HG03175 (cell line): ENCODE measurements around the gene RIMKLA.

Experiments used
- ATAC-seq: cut with Tn5 transposase; IDR thresholded peaks from one replicate; pipeline ENCODE4 v1.9.1; 2021; ENCODE audit warnings: mild to moderate bottlenecking, moderate library complexity; ENCODE audit not compliant: unreplicated experiment

RIMKLA gene, protein sequence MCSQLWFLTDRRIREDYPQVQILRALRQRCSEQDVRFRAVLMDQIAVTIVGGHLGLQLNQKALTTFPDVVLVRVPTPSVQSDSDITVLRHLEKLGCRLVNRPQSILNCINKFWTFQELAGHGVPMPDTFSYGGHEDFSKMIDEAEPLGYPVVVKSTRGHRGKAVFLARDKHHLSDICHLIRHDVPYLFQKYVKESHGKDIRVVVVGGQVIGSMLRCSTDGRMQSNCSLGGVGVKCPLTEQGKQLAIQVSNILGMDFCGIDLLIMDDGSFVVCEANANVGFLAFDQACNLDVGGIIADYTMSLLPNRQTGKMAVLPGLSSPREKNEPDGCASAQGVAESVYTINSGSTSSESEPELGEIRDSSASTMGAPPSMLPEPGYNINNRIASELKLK

GRCh38 chr1:42380586-42381279, at the start of gene RIMKLA:
Gene RIMKLA, plus strand, starts transcription at chr1:42380792. Its CDS starts 143 bp downstream, at chr1:42380935.
- peak; percentile 81 for ATAC-seq

DNA sequence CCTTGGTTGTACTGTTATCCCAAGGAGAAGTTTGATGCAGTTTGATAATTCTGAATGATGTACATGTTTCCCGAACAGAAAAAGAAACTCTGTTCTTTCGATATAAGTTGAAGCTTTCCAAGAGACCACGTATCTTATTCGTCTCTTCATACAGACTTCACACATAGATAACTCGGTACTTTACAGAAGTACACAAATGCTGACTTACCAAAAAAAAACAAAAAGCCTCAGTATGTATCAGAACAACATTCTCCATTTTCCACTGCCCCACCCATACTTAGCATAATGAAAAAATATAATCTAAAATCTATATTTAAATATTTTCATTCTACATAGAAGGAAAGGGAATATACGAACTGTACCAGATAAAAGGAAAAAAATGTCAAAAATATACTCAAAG, 47.7 kb upstream of the RIMKLA start:
- no peak for ATAC-seq

DNA sequence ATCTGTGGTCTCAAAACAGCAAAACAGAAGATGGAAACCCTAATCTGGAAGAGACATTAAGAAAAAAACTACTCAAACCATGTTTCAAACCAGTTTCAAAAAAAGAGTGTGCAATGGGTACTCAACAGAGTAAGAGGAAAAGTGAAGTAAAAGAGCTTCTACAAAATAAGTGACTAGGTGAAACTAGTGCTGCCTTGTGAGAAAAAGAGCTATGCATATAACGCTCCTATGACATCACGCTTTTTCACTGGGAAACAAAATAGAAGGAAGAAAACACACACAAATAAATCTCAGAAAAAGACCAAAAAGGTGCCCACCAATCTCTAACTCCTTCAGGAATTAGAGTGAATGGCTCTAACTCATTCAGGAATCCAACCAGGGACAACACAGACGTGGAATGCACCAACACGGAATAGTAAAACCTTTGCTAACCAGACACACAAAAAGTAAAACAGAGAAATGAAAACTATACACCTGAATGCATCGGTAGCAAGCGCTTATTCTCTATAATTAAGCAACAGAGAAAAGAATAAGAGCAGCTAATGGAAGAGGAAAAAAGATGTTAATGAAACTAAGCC, 46.8 kb upstream of the RIMKLA start:
- ATAC-seq: no peak

DNA sequence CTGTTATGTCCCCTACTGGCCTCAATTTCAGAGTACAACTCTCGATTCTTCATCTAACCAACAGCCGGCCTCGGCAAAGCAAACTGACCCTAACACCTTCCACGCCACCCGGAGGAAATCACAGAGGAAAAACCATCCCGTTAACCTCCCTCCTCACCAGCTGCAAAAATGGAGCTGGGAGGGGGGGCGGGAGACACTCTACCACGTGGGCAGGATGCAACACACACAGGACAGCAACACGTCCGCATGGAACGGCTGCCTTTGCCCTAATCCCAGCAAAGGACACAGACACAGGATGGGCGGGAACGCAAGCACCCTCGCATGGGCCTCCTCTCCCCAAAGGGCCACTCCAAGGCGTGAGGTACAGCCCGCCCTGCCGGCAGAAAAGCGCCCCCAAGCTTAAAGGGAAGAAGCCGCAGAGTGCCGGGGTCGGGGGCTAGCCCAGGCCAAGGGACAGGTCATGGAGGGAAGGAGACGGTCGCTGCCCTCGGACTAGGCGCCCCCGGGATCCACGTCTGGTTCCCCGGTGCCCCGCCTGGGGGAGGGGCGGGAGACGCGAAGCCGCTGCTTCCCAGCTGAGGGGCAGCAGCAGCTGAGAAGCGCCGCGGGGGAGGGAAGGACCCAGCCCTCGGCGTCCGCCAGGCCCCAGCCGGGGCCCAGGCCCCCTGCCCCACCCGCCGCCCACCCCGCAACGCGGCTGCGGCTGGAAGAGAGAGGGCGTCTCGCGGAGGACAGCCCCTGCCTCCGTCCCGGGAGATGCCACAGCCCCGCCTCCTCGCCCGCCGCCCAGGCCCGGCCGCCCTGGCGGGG, 46.1 kb upstream of the RIMKLA start:
- peak; percentile 56 for ATAC-seq

GRCh38 chr1:42335050-42335808, 45.4 kb upstream of the RIMKLA start, which contains the start of gene FOXJ3:
Gene FOXJ3, minus strand, starts transcription at chr1:42335235. Its CDS starts 24,142 bp downstream, at chr1:42311093.
- peak; percentile 83 for ATAC-seq

GRCh38 chr1:42335809-42336518, 44.6 kb upstream of the RIMKLA start:
- no peak for ATAC-seq

DNA sequence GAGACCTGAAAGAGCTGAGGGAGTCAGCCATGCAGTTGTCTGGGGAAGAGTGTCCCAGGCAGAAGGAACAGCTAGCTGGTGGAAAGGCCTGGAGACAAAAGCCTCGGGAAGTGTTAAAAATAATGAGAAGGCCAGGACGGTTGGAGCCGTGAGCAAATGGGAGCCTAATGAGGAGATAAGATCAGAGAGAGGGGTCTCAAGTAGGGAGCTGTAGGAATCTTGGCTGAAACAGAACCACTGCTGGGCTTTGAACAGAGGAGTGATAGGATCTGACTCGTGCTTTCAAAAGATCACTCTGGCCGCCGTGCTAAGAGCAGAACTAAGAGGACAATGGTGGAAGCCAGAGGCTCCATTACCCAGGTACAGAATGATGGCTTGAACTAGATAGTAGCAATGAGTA, 43.6 kb upstream of the RIMKLA start:
- ATAC-seq: no peak

DNA sequence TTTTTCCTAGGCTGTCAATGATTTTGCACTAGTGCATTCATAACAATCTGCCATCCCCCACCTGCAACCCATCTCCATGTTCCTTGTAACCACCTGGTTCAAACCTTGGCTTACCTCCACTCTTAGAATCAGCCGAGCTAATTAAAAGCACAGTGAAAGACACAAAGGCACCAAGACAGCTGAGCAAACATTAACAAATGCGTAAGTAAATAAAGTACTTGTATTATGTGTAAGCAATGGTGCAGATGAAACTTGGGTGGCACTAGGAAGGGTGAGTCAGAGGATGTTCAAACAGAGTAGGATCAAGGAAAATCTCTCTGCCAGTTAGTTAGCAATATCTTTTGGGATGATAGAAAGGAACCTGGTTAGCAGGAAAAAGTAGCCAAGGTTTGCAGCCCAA, 40.5 kb upstream of the RIMKLA start:
- ATAC-seq: no peak

GRCh38 chr1:42340901-42341300, 39.7 kb upstream of the RIMKLA start:
- ATAC-seq: no peak

DNA sequence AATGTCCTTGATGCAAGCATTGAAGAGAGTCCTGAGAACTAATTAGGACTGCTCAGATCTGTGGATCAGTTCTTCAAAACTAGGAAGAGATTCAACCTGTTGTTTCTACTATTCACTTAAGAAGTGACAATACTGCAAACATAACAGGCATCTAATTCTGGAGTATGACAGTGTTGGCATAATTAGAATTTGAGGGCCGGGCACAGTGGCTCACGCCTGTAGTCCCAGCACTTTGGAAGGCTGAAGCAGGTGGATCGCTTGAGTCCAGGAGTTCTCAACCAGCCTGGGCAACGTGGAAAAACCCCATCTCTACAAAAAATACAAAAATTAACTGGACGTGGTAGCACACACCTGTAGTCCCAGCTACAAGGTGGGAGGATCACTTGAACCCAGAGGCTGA, 37.5 kb upstream of the RIMKLA start:
- no peak for ATAC-seq

DNA sequence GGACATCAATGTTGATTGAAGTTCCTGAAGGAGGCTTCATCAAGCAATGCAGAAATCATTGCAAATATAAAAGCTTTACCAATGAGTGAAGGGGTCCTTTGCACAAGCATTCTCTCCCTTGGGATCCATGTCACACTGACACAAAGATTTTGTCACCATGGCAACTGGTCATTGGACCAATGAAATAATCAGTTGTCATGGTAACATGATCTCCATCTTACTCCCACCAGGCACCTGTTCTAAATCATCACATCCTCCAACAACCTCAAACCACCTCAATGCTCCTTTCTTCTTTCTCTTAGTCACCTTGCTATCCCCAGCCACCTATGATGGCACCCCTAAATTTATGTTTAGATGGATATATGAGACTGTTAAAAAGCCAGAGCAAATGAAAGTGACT, 32.1 kb upstream of the RIMKLA start:
- no peak for ATAC-seq

DNA sequence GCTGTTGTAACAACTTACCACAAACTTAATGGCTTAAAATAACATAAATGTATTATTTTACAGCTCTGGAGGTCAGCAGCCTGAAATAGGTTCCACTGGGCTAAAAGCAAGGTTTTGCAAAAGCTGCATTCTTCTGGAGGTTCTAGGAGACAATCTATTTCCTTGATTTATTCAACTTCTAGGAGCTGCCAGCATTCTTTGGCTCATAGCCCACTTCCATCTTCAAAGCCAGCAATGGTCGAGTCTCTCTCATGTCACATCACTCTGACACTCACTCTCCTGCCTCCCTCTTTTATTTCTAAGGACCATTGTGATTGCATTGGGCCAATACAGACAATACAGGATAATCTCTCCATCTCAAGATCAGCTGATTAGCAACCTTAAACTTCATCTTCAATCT, 30.5 kb upstream of the RIMKLA start:
- ATAC-seq: no peak

DNA sequence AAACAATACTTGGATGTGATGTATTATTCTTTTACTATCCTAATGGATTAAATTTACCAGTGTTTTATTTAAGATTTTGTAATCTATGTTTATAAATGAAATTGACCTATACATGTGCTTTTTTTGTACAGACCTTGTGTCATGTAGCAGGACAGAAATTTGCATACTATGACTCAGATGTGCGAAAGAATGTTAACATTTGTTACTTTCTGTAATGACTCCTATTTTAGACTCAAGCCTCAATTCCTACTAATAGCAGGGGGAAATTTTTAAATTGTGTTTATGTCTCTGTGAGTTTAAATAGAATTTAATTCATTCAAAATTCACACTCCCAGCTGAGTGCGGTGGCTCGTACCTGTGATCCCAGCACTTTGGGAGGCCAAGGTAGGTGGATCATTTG, 21.8 kb upstream of the RIMKLA start:
- ATAC-seq: no peak

GRCh38 chr1:42359466-42359865, 21.1 kb upstream of the RIMKLA start:
- ATAC-seq: no peak

DNA sequence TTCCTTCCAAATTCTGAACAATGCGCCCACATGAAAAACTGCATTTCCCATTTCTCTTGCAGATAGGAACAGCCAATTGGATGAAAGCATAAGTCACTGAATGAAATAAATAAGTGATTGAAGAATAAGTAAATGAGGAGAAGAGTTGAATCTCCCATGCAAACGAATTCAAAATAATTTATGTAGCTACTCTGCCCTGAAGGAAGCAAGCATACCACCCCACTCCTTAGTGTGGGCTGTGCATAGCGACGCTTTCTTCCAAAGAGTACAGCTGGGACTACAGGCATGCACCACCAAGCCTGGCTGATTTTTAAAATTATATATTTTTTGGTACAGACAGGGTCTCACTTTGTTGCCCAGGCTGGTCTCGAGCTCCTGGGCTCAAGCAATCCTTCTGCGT, 16.5 kb upstream of the RIMKLA start:
- ATAC-seq: no peak

- ATAC-seq: no peak
Measured at GRCh38 chr1:42364542-42364941, 16.1 kb upstream of the RIMKLA start.

DNA sequence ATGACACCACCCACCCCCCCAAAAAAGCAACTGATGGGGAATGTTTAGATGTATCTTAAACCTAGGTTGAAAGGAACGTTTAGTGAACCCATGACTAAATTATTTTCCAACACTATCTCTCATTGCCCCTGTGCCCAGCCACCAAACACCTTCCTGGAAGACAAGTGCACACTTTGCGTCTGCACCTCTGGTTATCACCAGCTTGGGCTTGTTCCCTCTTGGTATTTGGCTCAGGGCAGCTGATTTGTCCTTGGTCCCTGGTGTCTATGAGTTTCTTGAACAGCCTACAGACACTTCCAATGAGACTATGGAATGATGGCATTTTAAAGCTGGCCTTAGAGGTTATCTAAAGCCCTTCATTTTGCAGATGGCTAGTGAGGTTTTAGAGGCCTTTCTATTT, 15.5 kb upstream of the RIMKLA start:
- ATAC-seq: no peak

GRCh38 chr1:42368096-42368795, 12.3 kb upstream of the RIMKLA start:
- no peak for ATAC-seq

DNA sequence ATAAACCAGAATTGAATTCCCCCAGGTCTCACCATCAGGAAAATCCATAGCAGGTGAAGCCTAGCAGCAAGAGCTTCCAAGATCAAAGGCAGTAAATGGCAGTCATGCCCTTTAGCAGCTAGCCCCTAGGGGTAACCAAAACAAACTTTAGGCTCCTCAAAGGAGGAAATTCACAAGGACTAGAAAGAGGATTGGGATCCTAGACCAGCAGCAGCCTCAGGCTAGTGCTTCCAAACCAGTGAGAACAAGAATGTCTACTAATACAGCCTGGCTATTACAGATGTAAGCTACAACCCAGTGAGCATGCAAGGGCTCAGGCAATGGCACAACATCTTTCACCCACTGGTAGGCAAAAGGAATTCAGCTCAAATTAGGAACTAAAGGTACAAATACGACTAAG, 11.1 kb upstream of the RIMKLA start:
- no peak for ATAC-seq
